ENCODE data around the gene ARL16.

Gene ARL16, protein sequence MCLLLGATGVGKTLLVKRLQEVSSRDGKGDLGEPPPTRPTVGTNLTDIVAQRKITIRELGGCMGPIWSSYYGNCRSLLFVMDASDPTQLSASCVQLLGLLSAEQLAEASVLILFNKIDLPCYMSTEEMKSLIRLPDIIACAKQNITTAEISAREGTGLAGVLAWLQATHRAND

DNA sequence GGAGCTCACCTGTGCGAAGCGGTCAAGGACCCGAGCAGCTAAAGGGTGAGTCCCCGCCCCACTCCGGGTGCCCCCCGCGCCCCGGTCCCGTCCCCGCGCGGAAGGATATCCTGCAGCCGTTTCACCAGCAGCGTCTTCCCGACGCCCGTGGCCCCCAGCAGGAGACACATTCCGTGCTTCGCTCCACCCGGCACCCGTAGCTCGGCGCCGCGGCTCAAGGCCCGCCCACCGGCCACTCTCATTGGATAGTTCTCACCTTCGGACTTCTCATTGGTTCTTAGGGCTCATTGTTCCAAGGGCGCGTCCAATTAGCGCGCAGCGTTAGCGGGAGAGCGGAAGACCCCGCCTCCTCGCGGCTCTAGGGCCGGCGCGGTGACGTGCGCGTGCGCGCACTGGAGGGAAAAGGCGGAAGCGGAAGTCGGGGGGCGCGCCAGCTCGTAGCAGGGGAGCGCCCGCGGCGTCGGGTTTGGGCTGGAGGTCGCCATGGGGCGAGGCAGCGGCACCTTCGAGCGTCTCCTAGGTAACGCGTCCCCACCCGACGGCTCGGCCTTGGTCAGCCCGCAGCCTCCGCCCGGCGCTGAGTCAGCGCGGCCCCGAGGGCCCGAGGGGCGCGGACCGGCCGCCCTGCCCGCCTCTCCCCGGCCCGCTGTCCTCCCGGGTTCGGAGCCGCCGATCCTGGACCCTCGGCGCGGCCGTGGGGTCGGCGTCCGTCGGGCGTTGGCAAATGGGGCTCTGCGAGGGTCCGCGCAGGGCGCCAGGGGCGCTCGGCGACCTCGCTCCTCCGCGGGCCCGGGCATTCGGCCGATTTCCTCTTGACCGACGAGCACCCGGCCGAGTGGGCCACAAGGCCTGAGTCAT is at the start of gene ARL16, which contains the start of gene HGS:
Gene ARL16, minus strand, starts transcription at position 214 of the 858 bp plus-strand sequence. Its CDS starts 44 bp downstream, at position 170.
Gene HGS, plus strand, starts transcription at position 428 of the 858 bp plus-strand sequence. Its CDS starts 56 bp downstream, at position 484.
- peak; percentile 99 for DNase-seq (ENCODE audit: extremely low spot score)
- ChIA-PET POLR2A (interaction anchor here (0.6 to 6.2 kb wide), 18 partner anchors 10 to 388 kb away, joined by 3 to 120 read pairs (median 6); partner anchors contain the start of genes CCDC137, CENPX, LRRC45 and MRPL12), CTCF (interaction anchor here (0.6 to 1.7 kb wide), 5 partner anchors 19 to 243 kb away, joined by 3 to 5 read pairs (median 3); partner anchors contain the start of gene MRPL12)
- TF ChIP-seq LEF1 (IDR thresholded peaks at IDR 0.05; ENCODE audit: borderline replicate concordance) (peak; percentile 71; the same call in 1 of the 2 replicates), SP1 (IDR thresholded peaks at IDR 0.05) (no peak), FOXK2 (IDR thresholded peaks at IDR 0.05) (no peak), ELF4 (IDR thresholded peaks at IDR 0.05) (peak; percentile 93)

DNA sequence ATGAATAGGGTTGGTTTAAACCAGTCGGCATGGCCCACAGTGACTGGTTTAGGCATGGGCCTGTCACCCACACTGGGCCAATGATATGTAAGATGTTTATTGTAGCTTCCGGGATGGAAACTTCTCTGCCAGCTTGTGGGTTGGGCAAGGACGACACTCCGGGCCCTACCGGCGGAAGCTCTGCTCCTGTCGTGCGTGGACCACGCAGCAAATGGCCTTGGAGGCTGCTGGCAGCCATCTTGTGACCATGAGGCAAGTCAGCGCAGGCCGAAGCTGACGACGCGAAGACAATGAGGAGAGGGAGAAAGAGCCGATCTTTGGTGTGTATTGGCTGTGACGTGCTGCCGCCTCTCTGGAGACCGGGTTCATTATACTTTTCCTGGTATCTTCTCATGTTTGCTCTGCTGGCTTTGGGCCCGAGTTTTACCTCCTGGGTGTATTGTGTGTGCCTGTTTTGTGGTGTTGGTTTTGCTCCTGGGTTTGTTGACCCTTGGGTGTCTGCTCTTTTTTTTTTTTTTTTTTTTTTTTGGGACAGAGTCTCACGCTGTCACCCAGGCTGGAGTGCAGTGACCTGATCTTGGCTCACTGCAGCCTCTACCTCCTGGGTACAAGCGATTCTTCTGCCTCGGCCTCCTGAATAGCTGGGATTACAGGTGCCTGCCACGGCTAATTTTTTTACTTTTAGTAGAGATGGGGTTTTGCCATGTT is 43.9 kb upstream of the ARL16 start:
- DNase-seq (ENCODE audit: extremely low spot score): no peak
- TF ChIP-seq, protein P1, sequence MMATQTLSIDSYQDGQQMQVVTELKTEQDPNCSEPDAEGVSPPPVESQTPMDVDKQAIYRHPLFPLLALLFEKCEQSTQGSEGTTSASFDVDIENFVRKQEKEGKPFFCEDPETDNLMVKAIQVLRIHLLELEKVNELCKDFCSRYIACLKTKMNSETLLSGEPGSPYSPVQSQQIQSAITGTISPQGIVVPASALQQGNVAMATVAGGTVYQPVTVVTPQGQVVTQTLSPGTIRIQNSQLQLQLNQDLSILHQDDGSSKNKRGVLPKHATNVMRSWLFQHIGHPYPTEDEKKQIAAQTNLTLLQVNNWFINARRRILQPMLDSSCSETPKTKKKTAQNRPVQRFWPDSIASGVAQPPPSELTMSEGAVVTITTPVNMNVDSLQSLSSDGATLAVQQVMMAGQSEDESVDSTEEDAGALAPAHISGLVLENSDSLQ (IDR thresholded peaks at IDR 0.05): peak; percentile 85
- TF ChIP-seq NFRKB (IDR thresholded peaks at IDR 0.05) (no peak), ARNT (IDR thresholded peaks at IDR 0.05) (no peak), CTBP1 (IDR thresholded peaks at IDR 0.05; ENCODE audit: borderline replicate concordance) (no peak), HDGF (IDR thresholded peaks at IDR 0.05; ENCODE audit: borderline replicate concordance) (no peak), SP1 (IDR thresholded peaks at IDR 0.05) (no peak)
- POLR2A ChIA-PET: interaction anchor here (1.2 kb wide), 1 partner anchor 24 kb away, joined by 4 read pairs; the partner anchor contains the start of gene MRPL12
- CTCF ChIA-PET: interaction anchor here (1.3 kb wide), 1 partner anchor 142 kb away, joined by 3 read pairs; no protein-coding TSS in a partner anchor

DNA sequence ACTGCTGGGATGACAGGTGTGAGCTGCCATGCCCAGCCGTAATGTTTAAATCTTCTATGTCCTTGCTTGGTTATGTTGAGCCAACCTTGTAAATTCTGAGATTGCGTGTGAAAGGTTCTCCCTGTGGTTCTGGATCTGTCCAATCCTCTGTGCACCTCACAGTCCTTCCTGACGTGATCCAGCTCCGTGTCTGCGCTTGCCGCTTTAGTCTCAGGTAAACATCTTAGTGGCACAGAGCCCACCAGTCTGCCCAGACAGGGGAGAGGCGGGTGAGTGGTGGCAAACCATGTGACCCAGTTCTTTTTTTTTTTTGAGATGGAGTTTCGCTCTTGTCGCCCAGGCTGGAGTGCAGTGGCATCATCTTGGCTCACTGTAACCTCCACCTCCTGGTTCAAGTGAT is 42.4 kb upstream of the ARL16 start:
- ChIA-PET POLR2A (interaction anchor here (1.1 to 2.8 kb wide), 2 partner anchors 14 to 23 kb away, joined by 5 to 16 read pairs; partner anchors contain the start of genes MRPL12 and SLC25A10), CTCF (interaction anchor here (0.9 kb wide), 1 partner anchor 13 kb away, joined by 3 read pairs; no protein-coding TSS in a partner anchor)
- TF ChIP-seq LEF1 (IDR thresholded peaks at IDR 0.05; ENCODE audit: borderline replicate concordance): no peak
- TF ChIP-seq FOXK2 (IDR thresholded peaks at IDR 0.05): no peak
- TF ChIP-seq ELF4 (IDR thresholded peaks at IDR 0.05): no peak
- no peak for TF ChIP-seq TARDBP (IDR thresholded peaks at IDR 0.05)
- TF ChIP-seq CTBP1 (IDR thresholded peaks at IDR 0.05; ENCODE audit: borderline replicate concordance): no peak
- no peak for TF ChIP-seq NFRKB (IDR thresholded peaks at IDR 0.05)
- TF ChIP-seq HDGF (IDR thresholded peaks at IDR 0.05; ENCODE audit: borderline replicate concordance): no peak
- TF ChIP-seq FOXA1 (IDR thresholded peaks at IDR 0.05): no peak
- TF ChIP-seq BHLHE40 (IDR thresholded peaks at IDR 0.05; ENCODE audit: borderline replicate concordance): no peak
- TF ChIP-seq L3MBTL2 (conservative IDR thresholded peaks at IDR 0.05): no peak
- TF ChIP-seq ZNF384 (IDR thresholded peaks at IDR 0.05): no peak
- no peak for TF ChIP-seq SUZ12 (IDR thresholded peaks at IDR 0.05)
- TF ChIP-seq FOXM1 (IDR thresholded peaks at IDR 0.05; ENCODE audit: borderline replicate concordance): no peak
- TF ChIP-seq ARNT (IDR thresholded peaks at IDR 0.05): no peak
- no peak for TF ChIP-seq SP1 (IDR thresholded peaks at IDR 0.05)
- TF ChIP-seq, protein P1 (IDR thresholded peaks at IDR 0.05): no peak
- DNase-seq (ENCODE audit: extremely low spot score): no peak

DNA sequence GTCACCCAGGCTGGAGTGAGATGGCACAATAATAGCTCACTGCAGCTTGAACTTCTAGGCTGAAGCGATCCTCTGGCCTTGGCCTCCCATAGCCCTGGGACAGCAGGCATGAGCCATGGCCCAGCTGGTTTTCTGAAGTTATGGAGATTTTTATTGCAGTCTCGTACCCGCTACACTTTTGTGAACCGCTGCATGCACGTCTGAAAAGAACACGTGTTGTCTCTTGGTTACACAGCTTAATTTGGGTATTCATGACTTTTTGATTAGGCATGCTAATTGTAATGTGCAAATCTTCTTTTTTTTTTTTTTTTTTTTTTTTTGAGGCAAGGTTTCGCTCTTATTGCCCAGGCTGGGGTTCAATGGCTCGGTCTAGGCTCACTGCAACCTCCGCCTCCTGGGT is 41.8 kb upstream of the ARL16 start:
- ChIA-PET POLR2A (interaction anchor here (1.1 to 2.8 kb wide), 4 partner anchors 10 to 107 kb away, joined by 3 to 16 read pairs (median 4); partner anchors contain the start of genes MCRIP1, MRPL12 and SLC25A10), CTCF (interaction anchor here (0.9 to 1.2 kb wide), 2 partner anchors 13 to 130 kb away, joined by 3 read pairs; no protein-coding TSS in a partner anchor)
- no peak for TF ChIP-seq L3MBTL2 (conservative IDR thresholded peaks at IDR 0.05)
- no peak for TF ChIP-seq HDGF (IDR thresholded peaks at IDR 0.05; ENCODE audit: borderline replicate concordance)
- no peak for TF ChIP-seq TARDBP (IDR thresholded peaks at IDR 0.05)
- TF ChIP-seq ARNT (IDR thresholded peaks at IDR 0.05): no peak
- TF ChIP-seq LEF1 (IDR thresholded peaks at IDR 0.05; ENCODE audit: borderline replicate concordance): no peak
- no peak for TF ChIP-seq SUZ12 (IDR thresholded peaks at IDR 0.05)
- no peak for TF ChIP-seq ZNF384 (IDR thresholded peaks at IDR 0.05)
- TF ChIP-seq NFRKB (IDR thresholded peaks at IDR 0.05): no peak
- DNase-seq (ENCODE audit: extremely low spot score): no peak

DNA sequence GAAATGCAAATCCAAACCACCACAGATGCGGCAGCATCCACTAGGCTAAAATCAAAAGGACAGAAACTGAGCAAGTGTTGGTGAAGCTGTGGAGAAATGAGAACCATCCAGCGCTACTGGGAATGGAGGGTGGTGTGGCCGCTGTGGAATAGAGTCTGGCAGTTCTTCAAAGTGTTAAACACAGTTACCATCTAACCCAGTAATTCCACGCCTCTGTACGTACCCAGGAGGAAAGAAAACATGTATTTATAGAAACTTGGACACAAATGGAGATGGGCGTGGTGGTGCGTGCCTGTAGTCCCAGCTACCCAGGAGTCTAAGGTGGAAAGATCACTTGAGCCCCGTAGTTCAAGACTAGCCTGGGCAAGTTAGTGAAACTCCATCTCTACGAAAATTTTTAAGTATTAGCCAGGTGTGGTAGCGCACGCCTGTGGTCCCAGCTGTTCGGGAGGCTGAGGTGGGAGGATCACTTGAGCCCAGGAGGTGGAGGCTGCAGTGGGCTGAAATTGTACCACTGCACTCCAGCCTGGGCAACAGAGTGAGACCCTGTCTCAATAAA is 40.1 kb upstream of the ARL16 start:
- DNase-seq (ENCODE audit: extremely low spot score): no peak
- ChIA-PET CTCF (no interaction called here), POLR2A (interaction anchor here (1.0 to 2.8 kb wide), 2 partner anchors 12 to 15 kb away, joined by 3 to 16 read pairs; partner anchors contain the start of gene SLC25A10)
- TF ChIP-seq CTBP1 (IDR thresholded peaks at IDR 0.05; ENCODE audit: borderline replicate concordance) (no peak), TARDBP (IDR thresholded peaks at IDR 0.05) (no peak), FOXA1 (IDR thresholded peaks at IDR 0.05) (no peak), ELF4 (IDR thresholded peaks at IDR 0.05) (no peak), L3MBTL2 (conservative IDR thresholded peaks at IDR 0.05) (no peak), ZNF384 (IDR thresholded peaks at IDR 0.05) (no peak), FOXK2 (IDR thresholded peaks at IDR 0.05) (no peak), SUZ12 (IDR thresholded peaks at IDR 0.05) (no peak), SP1 (IDR thresholded peaks at IDR 0.05) (no peak), FOXM1 (IDR thresholded peaks at IDR 0.05; ENCODE audit: borderline replicate concordance) (no peak), NFRKB (IDR thresholded peaks at IDR 0.05) (no peak), ARNT (IDR thresholded peaks at IDR 0.05) (no peak), HDGF (IDR thresholded peaks at IDR 0.05; ENCODE audit: borderline replicate concordance) (no peak), BHLHE40 (IDR thresholded peaks at IDR 0.05; ENCODE audit: borderline replicate concordance) (no peak; the same call in 1 of the 2 replicates), LEF1 (IDR thresholded peaks at IDR 0.05; ENCODE audit: borderline replicate concordance) (no peak)
- TF ChIP-seq, protein P1 (IDR thresholded peaks at IDR 0.05): no peak

All from HEK293T (cell line).